CD4-positive, alpha-beta T cell treated with Interleukin-17A for 4 hours (primary cell): ENCODE measurements around the gene VWA3A.
"Not testable (repeated sequence)": the region's sequence is repeated elsewhere in the genome, so short reads cannot be mapped to it uniquely, and the experiment has no call there.

Source experiments
- DNase-seq: peaks from one replicate; pipeline ENCODE4 v3.0.0-alpha.2; 2020; ENCODE audit warnings: mixed read lengths

The VWA3A gene

GRCh38 chr16:22139008-22139407, 46.7 kb downstream of the VWA3A start:
- DNase-seq, result no peak

GRCh38 chr16:22139732-22140131, 47.4 kb downstream of the VWA3A start:
- DNase-seq, result no peak

- no peak for DNase-seq
These were observed 49.4 kb downstream of the VWA3A start for GRCh38 chr16:22141767-22142166.

- no peak for DNase-seq
These were observed 52.2 kb downstream of the VWA3A start for GRCh38 chr16:22144520-22144919.

- DNase-seq, result no peak
These were observed 55.5 kb downstream of the VWA3A start for GRCh38 chr16:22147853-22148252.

- no peak for DNase-seq
These were observed 59.1 kb downstream of the VWA3A start for GRCh38 chr16:22151246-22151998.

- DNase-seq, result no peak
These were observed 60.0 kb downstream of the VWA3A start for GRCh38 chr16:22152316-22152715.

- not testable (repeated sequence) for DNase-seq
These were observed 60.7 kb downstream of the VWA3A start for GRCh38 chr16:22153078-22153477.

- DNase-seq, result no peak
These were observed 69.1 kb downstream of the VWA3A start for GRCh38 chr16:22161401-22161800.

- DNase-seq, result peak; percentile 74
These were observed 69.8 kb downstream of the VWA3A start, which contains the start of gene SDR42E2 for GRCh38 chr16:22161999-22162655. SDR42E2 (plus strand) TSS chr16:22162506; CDS start chr16:22165583, 3,077 bp downstream.

GRCh38 chr16:22162656-22163009, 70.3 kb downstream of the VWA3A start:
- DNase-seq, result no peak

GRCh38 chr16:22163806-22164205, 71.5 kb downstream of the VWA3A start:
- DNase-seq, result no peak

- no peak for DNase-seq
These were observed 72.1 kb downstream of the VWA3A start for GRCh38 chr16:22164482-22164881.

GRCh38 chr16:22165508-22166285, 73.4 kb downstream of the VWA3A start:
- no peak for DNase-seq

- no peak for DNase-seq
These were observed 79.6 kb downstream of the VWA3A start for GRCh38 chr16:22171953-22172352.

- not testable (repeated sequence) for DNase-seq
These were observed 80.3 kb downstream of the VWA3A start for GRCh38 chr16:22172642-22173041.

- DNase-seq, result no peak
These were observed 82.3 kb downstream of the VWA3A start for GRCh38 chr16:22174642-22175041.

GRCh38 chr16:22177968-22178930, 85.9 kb downstream of the VWA3A start:
- DNase-seq, result no peak

- DNase-seq, result no peak
These were observed 89.1 kb downstream of the VWA3A start for GRCh38 chr16:22181426-22181825.

- DNase-seq, result no peak
These were observed 89.5 kb downstream of the VWA3A start for GRCh38 chr16:22181843-22182242.

GRCh38 chr16:22183335-22183734, 91.0 kb downstream of the VWA3A start:
- no peak for DNase-seq

- DNase-seq, result peak; percentile 40
These were observed 91.7 kb downstream of the VWA3A start for GRCh38 chr16:22183901-22184614.
